Left renal cortex interstitium (tissue), 4 donors: ENCODE measurements around the gene PPP1R12C. TPM values are rescaled to one million over a fixed set of nuclear protein-coding genes. Genes with fewer than 3 reads are reported as not detected.
"Not testable (repeated sequence)": the region's sequence is repeated elsewhere in the genome, so short reads cannot be mapped to it uniquely, and the experiment has no call there.

ENCODE experiments used
- DNase-seq, 4 donors: peaks; one replicate each; pipeline ENCODE4 v3.0.0-alpha.2; 2013; ENCODE audit warnings: low read depth in 4 of 4, low spot score in 2 of 4, missing footprints in 1 of 4
- polyA plus RNA-seq, 4 donors: library from polyadenylated mRNA; unstranded; fragments of 120-200 nt; gene quantifications; one replicate each; pipeline ENCODE4 v1.2.1, GENCODE V29; 2013; ENCODE audit not compliant: insufficient read length in 4 of 4

PPP1R12C gene
- 100 to 1,000 TPM in 2 of 4 donors, 10 to 100 TPM in 2; 58.7 to 123 (median 100) TPM for polyA plus RNA-seq

DNA sequence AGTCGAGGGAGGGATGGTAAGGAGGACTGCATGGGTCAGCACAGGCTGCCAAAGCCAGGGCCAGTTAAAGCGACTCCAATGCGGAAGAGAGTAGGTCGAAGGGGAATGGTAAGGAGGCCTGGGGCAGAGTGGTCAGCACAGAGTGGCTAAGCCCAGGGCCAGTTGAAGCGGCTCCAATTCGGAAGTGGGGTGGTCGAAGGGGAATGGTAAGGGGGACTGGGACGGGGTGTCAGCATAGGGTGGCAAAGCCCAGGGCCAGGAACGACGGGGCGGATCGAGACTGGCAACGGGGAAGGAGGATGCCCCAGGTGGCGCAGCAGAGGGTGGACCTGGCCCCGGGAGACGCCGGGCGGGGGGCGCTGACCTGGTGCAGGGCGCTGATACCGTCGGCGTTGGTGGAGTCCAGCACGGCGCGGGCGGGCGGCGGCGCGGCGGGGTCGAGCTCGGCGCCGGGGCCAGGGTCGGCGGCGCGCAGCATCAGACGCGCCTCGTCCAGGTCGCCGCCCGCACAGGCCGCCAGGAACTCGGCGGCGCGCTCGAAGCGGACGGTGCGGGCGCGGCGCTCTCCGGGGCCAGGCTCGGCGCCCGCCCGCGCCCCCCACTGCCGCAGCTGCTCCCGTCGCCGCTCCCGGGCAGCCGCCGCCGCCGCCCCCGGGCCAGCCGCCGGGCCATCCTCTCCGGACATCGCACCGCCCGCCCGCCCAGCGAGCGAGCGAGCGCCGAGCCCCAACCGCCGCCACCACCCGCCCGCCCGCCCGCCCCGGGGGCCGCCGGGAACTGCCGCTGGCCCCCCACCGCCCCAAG lies at the start of gene PPP1R12C:
Gene PPP1R12C (minus strand): TSS at position 779 of the 804 bp plus-strand sequence. CDS start 94 bp downstream, at position 685.
- no peak for DNase-seq

DNA sequence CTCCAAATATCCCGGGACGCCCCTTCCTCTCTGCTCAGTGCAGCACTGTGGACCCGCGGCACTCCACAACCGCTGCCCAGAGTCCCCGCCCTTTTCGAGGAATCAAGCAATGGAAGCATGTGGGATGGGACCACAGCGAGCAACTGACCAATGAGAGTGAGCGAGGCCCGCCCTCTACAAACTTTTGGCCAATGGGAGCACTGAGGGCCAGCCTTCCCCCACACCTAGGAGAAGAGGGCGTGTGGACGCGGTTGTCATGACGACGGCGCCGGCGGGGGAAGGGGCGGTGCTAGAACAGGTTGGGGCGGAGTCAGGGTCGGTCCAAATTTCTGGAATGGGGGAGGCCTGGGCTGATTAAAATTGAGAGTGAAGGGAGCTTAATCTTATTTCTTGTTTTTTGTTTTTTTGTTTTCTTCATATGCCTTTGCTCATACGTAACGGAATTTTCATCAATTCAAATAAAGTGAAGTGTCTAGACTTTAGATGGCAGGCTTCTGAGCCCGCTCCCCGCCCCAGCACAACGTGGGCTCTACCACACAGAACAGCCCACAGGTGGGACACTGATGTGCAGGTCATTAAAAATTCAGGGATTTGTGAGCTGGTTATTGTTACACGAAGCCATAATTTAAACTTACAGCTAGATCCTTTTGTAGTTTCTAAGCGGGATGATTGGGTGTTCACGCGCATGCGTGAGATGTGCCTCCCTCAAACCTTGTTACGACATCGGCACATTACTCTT lies 49.3 kb upstream of the PPP1R12C start, which contains the start of gene DNAAF3:
Gene DNAAF3 (minus strand): TSS at position 84 of the 739 bp plus-strand sequence. CDS start 200 bp downstream, outside the sequence.
- DNase-seq = peak; percentile 82 to 92 (median 86)

DNA sequence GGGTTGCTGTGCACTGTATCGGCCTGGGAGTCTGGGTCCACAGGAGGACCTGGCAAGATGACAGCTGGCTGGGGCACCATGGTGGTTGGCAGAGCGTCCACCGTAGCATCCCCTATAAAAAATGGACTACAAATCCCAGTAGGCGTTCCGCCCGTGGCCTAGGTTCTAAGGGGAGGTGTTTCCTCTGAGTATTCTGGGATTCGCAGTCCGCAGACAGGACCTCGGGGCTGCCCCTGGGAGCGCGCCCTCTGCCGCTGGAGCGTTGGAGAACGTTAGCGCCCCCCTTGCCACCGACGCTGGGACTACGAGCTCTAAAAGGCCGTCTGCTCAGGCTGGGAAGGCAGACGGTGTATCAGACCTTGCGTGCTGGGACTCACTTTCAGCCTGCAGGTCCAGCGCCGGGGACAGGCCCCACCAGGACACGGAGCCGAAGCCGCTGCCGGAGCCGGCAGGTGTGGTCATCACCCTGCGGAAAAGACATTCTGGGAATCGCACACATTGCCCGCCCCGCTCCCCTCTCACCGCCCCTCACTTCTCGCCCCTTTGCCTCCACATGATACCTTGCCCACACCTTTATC lies 48.6 kb upstream of the PPP1R12C start:
- DNase-seq = peak in 1 of 4 donors; percentile 47

DNA sequence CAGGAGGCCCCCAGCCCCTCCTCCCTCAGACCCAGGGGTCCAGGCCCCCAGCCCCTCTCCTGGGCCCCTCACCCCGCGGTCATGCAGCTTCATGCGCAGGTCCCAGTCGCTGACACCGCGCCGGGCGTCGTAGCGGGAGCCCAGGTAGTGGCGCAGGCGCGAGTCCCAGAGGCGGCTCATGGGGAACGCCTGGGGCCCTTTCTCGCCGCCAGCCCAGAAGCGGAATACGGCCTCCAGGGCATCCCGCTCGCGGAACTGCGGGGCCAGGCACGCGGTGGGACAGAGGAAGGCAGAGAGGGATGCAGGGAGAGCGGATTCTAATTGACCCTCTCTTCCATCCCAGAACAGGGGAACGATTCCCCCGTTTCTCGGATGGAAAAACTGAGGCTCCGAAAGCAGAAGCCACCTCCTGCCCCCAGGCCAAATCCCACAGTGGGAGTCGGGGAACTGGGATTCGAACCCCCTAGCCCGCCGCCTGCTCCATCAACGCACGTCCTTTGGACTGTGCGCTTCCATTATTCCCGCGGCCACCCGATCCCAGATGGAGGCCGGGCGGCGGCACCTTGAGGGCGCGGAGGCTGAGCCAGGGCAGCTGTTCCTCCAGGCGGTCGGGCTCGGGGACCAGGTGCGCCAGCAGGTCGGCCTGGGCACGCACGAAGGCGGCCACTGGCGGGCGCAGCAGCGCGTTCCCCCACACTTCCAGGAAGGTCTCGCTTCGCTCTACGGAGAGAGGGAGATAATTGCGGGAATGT lies 44.3 kb upstream of the PPP1R12C start:
- DNase-seq = no peak

DNA sequence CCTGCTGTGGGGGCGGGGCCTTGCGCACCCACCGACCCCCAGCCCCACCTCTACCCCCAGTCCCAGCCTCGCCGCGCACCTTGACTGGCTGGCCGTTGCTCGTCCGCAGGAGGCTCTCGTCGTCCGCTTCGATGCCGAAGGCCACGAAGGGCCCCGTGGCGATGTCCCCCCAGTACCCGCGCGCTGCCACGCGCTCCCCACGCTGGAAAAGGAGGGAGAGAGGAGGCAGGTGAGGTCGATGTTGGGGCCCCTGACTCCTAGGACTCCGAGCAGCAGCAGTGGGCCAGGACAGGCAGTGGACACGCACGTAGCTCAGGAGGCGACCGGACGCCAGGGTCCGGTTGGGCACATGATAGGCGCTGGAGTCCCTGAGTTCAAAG lies 43.5 kb upstream of the PPP1R12C start:
- no peak for DNase-seq

DNA sequence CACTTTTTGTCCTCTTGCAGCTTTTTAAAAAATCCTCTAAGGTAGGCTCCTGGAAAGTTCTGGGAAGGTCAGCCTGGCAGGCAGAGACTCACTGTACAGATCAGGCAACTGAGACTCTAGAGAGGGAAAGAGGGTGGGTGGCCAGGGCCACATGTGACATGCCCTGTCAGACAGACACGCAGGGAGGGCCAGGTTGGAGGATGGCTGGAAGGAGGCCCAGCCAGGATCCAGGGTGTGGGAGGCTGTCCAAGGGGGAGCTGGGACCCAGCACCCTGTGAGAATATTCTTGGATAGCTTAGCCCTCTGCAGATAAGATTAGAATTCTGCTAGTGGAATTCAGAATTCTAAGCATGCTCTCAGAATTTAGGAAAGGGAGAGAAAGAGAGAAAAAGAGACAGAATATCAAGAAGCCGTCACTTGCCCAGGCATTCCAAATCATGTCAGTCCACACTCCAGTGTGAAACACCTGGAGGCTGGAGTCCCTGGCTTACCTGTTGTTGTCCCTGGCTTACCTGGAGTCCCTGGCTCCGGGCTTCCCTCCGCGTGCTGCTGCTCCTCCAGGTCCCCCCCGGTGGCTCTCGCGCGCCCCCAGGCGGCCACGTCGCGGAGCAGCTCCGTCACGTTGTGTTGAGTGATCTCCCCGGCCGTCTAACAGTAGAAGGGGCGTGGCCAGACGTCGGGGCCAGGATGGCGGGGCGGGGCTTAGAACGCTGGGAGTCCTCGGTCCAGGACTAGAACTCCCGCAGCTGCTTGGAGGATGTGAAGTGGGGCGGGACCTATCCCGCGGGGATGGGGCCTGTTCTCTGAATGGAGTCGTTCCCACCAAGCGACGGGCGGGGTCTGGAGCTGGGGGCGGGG lies 42.9 kb upstream of the PPP1R12C start:
- peak in 1 of 4 donors; percentile 60 for DNase-seq

DNA sequence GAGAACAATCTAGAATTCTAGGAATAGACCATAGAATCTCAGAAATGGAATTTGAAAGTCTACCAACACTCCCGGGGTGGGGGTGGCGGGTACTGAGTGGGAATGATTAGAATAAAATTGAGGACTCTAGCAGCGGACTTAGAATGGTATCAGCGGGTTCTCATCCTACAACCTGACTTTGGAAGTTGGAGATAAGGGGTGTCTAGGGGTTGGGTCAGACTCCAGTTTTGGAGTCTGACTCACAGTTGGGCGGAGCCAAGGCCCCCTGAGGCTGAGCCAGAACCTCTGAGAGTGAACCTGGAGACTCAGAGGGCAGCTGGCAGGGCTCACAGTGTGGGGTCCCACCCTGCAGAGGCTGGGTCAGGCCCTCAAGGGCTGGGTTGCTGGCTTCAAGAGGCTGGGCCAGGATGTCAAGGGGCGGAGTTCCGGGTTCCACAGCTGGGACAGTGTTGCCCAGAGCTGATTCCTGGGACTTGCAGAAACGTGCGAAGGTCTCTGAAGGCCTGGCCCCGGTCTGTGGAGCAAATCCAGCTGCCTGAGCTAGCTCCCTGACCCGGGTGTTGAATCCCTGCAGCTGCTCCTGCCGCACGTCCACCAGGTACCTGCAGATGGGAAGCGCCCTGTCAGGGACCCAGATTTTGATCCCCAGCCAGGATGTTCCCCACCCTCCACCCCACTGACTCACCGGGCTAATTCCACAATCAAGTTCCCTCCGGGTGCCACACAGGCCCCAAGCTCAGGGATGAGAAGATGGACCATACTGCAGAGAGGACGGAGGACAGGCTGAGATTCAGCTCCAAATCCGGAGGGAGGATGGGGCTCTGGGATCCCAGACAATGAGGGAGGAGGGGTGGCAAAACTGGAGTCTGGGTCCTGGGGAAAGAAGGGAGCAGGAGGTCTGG lies 41.7 kb upstream of the PPP1R12C start:
- no peak for DNase-seq

DNA sequence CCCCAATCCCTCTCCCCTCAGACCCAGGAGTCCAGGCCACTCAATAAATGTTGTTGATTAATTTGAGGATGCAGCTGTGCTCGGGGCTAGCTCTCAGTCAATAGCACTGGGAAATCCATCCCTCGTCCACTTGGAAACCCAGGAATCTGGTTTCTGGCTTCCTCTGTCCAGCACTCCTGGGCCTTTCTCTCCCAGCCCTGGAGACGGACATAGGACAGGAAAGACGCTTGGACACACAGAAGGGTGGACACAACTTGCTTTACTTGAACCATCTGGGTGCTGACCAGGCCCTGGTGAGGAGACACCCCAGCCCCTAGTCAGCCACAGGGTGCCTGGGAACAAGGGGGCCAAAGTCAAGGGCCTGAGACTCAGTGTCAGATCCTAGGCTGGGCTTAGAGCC lies 41.0 kb upstream of the PPP1R12C start:
- DNase-seq = no peak

DNA sequence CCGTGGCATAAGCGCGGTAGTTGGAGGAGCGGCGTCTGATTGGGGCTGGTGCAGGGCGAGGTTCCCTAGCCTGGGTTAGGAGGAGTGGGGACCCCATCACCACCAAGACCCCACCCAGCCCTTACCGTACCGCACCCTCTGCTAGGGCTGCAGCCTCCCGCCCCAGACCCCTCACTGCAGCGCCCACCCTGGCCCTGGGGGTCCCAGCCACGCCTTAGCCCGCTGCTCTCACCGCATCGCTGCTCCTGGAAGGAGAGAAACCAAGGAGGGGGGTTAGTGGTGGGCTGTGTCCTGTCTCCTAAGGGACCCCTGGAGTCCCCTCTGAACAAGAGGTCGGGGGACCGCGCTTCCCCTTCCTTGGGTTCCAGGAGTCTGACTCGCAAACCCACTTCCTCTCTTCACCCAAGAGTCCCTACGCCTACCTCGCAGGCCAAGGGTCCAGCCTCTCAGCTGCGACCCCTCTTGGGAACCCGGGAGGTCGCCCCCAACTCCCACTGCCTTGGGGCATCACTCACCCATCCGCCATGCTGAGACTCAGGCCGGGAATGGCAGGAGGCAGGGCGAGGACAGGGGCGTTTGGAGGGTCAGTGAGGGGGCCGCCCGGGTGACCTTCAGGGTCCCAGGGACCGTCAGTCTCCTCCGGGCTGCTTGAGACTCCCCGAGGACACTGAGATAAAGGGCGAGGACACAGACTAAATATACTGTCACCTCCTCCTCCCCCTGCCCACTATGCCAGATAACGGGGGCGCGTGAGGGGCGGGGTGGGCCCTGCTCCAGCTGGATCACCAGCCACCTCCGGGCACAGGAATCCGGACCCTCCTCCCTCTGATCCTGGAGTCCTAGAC lies 39.8 kb upstream of the PPP1R12C start, which contains the start of gene TNNI3:
Gene TNNI3 (minus strand): TSS at position 669 of the 845 bp plus-strand sequence. CDS start 143 bp downstream, at position 526.
- no peak for DNase-seq

DNA sequence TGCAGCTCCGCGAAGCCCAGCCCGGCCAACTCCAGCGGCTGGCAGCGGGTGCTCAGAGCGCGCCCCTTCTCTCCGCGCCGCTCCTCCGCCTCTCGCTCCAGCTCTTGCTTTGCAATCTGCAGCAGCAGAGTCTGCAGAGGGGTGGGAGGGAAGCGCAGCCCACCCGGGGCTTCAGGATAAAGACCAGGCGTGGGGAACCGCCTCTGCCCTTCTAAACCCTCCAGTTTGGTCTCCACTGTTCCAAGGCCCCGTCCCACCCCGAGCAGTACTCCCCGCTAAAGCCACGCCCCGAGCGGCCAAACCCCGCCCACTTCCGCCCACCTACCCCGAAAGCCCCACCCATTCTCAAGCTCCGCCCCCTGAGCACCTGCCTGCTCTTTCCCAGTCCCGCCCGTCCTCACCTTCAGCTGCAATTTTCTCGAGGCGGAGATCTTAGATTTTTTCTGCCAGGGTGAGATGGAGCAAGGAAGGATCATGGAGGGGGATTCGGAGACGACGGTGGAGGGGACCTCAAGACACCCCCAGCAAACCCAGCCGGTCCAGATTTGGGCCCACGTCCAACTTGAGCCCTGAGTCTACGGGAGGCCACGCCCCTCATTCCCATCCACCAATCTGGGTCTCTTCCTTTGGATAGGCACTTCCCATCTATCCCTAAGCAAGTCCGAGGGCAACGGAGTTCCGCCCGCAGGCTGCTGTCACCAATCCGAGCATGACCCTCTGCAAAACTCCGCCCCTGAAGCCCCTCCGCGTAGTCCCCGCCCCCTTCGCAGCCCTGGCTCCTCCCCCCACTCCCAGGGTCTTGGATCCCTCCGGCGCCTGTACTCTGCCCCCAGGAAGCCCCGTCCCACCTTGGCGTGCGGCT lies 39.0 kb upstream of the PPP1R12C start:
- no peak for DNase-seq

DNA sequence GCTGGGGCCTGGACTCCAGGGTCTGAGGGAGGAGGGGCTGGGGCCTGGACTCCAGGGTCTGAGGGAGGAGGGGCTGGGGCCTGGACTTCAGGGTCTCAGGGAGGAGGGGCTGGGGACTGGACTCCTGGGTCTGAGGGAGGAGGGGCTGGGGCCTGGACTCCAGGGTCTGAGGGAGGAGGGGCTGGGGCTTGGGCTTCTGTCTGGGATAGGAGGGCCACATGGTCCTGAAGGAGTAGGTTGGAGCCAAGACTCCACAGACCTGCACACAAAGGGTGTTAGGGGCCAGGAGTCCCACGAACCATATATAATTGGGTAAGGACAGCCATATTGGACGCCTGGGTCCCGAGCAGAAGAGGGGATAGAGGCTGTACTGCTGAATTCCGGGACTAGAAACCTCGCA lies 38.3 kb upstream of the PPP1R12C start:
- not testable (repeated sequence) for DNase-seq

DNA sequence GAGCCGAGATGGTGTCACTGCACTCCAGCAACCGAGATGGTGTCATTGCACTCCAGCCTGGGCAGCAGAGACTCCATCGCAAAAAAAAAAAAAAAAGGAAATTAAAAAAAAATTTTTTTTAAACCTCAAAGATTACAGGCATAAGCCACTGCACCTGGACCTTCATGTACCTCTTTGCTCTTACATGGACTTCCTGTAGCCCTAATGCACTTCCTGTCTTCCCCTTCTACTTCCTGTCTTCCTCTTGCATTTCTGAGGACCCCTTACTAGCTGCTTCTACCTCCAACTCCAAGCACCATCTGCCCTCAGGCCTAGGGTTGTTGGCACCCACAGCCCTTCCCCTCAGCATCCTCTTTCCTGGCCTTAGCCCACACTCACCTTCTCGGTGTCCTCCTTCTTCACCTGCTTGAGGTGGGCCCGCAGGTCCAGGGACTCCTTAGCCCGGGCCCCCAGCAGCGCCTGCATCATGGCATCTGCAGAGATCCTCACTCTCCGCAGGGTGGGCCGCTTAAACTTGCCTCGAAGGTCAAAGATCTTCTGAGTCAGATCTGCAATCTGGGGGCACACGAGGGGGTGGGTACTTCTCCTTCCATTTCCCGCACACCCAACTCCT lies 36.3 kb upstream of the PPP1R12C start:
- no peak for DNase-seq

DNA sequence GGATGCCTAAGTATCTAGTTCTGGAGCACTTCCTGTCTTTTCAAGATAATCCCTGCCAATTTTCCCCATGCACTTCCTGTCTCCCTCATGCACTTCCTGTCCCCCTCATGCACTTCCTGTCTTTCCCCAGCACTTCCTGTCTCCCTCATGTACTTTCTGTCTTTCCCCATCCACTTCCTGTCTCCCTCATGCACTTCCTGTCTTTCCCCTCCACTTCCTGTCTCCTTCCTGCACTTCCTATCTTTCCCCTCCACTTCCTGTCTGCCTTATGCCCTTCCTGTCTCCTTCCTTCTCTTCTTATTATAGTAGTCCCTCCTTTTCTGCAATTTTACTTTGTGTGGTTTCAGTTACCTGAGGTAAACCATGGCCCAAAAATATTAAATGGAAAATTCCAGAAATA lies 34.6 kb upstream of the PPP1R12C start:
- DNase-seq = no peak

DNA sequence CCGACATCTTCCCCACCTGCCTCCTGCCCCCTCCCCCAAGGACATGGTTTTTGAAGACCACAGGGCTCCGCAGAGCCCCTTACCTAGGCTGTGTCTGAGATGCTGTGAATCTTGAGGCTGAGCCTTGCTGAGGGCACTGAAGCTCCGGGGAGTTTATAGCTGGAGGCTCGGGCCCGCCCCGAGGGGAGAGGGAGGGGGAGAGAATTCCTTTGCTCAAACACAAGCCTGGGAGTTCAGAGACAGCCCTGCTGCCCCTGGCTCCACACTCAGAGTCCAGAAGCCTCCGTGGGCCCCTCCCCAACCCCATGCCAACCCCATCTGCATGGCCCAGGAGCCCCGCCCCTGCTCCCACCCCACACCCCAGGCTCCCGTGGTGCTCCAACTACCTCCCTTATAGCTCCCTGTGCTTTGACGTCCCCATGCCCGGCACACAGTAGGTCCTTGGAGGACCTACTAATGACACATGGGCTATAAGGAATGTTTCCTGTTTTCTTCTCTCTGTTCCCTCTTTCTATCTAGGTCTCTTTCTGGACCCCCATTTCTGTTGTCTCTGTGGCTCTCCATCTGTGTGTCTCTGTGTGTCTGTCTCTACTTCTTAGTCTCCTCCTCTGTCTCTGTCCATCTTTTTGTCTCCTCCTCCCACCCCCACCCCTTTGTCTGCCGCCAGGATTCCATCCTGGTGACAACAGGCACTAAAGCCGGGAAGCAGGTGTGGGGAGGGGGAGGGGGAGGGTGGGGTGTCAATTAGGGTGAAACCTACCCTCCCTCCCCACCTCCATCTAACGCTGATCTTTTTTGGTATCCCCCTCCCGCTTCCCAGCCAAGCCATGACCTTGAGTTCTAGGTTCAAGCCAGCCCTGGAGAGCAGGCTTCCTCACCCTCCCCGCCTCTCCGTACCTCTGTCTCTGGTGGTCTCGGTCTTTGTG lies 31.9 kb upstream of the PPP1R12C start, which contains the start of gene TNNT1:
Gene TNNT1 (minus strand): TSS at position 129 of the 926 bp plus-strand sequence. CDS start 2,049 bp downstream, outside the sequence.
- DNase-seq = no peak
